OCI-LY7 (cell line): ENCODE data around the gene ANKS1B.

Source experiments
- EZH2phosphoT487 ChIP-seq: fragments of 200-600 bp; sonication (generic); IDR thresholded peaks from 2 replicates; pipeline ENCODE4 v1.6.1; 2018; ENCODE audit warnings: low read depth, borderline replicate concordance, mild to moderate bottlenecking, mixed run types, antibody characterized with exemption, low read length, moderate library complexity, mixed read lengths
- TF ChIP-seq, protein P1 (sequence below): fragments of 200-600 bp; sonication (generic); conservative IDR thresholded peaks from 2 replicates; pipeline ENCODE4 v1.5.1; 2014; ENCODE audit warnings: mild to moderate bottlenecking, antibody characterized with exemption, low read length, moderate library complexity, mixed read lengths

- TF ChIP-seq, protein P1, sequence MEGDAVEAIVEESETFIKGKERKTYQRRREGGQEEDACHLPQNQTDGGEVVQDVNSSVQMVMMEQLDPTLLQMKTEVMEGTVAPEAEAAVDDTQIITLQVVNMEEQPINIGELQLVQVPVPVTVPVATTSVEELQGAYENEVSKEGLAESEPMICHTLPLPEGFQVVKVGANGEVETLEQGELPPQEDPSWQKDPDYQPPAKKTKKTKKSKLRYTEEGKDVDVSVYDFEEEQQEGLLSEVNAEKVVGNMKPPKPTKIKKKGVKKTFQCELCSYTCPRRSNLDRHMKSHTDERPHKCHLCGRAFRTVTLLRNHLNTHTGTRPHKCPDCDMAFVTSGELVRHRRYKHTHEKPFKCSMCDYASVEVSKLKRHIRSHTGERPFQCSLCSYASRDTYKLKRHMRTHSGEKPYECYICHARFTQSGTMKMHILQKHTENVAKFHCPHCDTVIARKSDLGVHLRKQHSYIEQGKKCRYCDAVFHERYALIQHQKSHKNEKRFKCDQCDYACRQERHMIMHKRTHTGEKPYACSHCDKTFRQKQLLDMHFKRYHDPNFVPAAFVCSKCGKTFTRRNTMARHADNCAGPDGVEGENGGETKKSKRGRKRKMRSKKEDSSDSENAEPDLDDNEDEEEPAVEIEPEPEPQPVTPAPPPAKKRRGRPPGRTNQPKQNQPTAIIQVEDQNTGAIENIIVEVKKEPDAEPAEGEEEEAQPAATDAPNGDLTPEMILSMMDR = no peak
- TF ChIP-seq EZH2phosphoT487 = no peak
Measured at GRCh38 chr12:98807187-98807586, 1177.5 kb downstream of the ANKS1B start.
